Activated T-helper 1 cell treated with anti-CD3 and anti-CD28 coated beads, Interleukin-2, amount 50 U/mL, for 16 hours (primary cell): ENCODE results near the gene ALG14.
"Not testable (repeated sequence)": the region's sequence is repeated elsewhere in the genome, so short reads cannot be mapped to it uniquely, and the experiment has no call there.

Experiments used
- DNase-seq, 2 donors: peaks; one replicate each; pipeline ENCODE4 v3.0.0-alpha.2; 2020; ENCODE audit warnings: low read depth in 1 of 2, low spot score in 1 of 2

The ALG14 gene, protein sequence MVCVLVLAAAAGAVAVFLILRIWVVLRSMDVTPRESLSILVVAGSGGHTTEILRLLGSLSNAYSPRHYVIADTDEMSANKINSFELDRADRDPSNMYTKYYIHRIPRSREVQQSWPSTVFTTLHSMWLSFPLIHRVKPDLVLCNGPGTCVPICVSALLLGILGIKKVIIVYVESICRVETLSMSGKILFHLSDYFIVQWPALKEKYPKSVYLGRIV

DNA sequence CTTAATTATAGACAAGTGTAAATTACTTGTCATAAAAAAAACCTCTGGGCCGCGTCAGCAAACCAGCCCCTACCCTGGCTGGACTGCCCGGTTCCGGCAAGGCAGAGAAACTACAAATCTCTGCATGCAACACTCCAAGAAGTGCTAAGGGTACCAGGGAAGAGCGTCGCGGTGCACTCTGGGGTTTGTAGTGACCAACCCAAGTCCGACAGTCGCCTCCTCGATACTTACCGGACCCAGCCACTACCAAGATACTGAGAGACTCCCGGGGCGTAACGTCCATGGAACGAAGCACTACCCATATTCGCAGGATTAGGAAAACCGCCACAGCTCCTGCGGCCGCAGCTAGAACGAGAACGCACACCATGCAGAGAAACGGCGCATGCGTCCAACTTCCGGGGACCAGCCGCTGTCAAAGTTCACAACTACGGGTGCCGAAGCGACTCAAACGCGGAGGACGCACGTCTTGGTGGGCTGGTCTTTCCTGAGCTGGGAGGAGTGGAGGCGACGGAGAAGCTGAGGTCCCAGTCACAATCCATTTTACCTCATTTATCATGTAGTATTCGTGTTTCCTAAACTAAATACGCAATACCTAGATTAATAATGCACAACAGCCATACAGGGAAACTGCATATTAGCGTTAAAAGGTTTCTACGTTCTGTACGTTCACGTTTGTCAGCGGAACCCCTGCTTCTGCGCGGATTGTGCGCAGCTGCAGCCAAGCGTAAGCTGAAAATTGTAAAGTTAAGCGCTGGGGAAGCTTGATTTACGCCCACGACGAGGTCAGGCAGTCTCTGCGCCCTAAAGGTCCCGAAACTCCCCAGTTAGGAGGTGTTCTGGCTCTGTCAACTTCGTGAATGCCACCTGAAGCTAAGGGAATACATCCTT lies at the start of gene ALG14:
ALG14 (minus strand) TSS at position 420 of the 888 bp plus-strand sequence; CDS start at position 367, 53 bp downstream.
- DNase-seq = peak; percentile 81 to 86

DNA sequence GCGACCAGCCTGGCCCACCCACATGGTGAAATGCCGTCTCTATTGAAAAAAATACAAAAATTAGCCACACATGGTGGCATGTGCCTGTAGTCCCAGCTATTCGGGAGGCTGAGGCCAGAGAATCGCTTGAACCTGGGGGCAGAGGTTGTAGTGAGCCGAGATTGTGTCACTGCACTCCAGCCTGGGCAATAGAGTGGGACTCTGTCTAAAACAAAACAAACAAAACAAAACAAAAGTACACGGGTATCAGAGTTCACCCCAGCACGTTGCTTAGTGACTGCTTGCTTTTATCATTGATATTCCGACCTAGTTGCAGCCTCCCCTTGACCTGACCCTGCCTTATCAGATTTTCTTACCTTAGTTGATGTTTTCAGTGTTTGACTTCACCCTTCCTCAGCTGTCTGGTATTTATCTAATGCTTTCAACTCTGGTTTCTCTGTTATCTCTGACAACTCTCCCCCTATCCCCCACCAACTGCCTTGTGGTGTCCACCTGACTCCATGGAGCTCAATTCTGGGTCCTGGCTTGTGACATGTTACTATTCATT lies 49.5 kb upstream of the ALG14 start:
- DNase-seq = no peak

GRCh38 chr1:95119273-95119672 lies 46.5 kb upstream of the ALG14 start:
- no peak for DNase-seq

- DNase-seq = no peak
Measured at GRCh38 chr1:95118710-95119109, 46.0 kb upstream of the ALG14 start.

DNA sequence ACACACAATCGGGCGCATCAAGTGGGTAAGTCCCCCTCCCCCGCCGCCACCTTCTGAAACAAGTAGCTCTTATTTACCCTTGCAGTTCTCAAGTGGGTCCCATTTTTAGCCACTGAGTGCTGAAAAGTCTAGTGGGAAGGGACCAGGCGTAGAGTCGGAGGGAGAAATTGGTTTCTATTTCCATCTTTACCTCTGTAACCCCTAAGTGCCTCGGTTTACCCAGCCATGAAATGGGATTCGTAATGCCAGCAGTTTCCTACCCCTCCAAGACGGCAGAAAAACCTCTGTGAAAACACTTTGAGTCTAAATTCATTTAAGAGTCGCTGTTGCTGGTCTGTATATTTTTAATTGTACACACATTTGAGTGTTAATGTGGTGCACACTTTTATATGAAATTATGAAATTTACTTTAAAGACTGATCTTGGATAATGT lies 45.3 kb upstream of the ALG14 start:
- no peak for DNase-seq

DNA sequence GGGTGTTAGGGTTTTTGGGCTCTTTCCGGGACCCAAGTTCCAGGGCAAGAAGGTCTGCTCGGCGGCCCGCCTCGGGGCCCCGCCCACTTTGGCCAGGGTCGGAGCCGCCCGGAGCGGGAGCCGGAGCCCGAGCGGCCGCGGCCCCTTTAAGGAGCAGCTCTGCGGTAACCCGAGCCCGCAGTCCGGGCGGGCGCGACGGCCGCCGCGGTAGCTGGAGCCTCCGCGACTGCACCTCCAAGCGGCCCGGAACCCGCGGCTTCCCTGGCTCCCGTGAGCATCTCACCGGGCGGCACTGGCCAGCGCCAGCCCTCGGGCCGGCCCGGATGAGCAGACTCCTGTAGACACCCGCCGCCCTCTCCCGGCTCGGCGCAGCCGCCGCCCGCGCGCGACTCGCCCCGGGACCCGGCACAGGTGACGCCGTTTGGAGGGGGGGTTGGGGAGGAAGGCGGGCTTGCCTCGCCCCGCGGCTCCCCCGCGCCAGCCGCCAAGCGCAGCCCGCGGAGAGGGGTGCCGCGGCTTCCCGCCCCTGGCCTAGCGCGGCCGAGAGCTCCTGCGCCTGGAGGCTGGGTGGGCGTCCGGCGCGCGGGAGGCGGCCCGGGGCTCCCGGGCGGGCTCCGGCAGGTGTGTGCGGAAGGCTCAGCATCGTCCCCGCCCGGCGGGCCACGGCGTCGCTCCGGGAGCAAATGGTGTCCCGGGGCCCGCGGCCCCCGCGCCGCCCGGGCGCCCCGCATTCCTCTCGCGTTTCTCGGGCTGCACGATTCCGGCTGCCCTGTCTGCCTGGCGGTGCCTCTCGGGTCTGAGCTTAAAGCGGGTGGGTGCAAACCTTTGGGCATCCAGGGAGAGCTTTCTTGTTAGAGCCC lies 44.7 kb upstream of the ALG14 start, which contains the start of gene TLCD4:
TLCD4 (plus strand) TSS at position 149 of the 860 bp plus-strand sequence. CDS start 26,547 bp downstream, outside the sequence.
- DNase-seq = peak; percentile 7 to 15

DNA sequence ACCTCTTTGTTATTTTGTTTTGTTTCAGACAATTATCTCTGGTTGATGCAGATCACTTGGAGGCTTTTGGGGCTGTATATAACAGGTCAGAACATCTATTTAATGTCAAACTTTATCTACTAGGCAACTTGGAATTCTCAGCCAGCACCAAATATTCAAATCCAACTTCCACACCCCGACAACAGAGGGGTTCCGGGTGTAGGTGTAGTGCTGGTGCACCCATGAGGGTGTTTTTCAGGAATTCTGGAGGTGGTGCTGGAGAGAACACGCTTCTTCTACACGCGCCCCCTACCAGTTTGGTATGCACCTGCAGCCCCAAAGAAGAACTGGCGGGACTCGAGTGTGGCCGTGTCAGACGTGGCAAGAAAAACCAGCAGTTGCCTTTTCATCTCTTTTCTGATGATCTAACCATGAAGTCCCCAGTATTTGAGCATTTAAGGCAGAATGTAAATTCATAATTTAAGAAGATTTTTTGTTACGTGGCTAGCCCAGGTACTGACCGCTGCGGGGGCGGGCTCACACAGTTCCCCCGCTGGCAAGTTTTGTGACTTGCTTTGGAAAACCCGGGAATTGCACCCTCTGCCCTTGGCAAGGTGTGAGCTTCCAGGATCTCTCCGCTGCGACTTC lies 43.9 kb upstream of the ALG14 start:
- DNase-seq = peak in 1 of 2 donors; percentile 16

DNA sequence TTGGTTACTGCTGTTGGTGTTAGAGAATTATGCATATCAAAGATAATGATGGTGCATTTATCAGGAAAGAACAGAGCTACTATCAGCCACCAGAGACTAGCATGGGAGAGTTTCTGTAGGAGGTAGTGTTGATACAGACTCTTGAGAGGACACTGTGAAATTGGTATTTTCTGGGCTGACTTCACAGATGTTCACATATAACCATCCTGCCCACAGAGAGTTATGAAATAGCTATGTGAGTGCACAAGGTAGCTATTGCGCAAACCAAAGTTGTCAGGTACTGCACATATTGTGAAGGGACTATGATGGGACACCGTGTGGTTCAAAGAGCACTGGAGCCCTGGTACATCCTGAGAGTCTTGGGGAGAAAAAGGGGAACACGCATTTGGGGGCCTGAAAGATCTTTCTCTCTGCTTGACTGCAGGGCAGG lies 43.0 kb upstream of the ALG14 start:
- DNase-seq = no peak

DNA sequence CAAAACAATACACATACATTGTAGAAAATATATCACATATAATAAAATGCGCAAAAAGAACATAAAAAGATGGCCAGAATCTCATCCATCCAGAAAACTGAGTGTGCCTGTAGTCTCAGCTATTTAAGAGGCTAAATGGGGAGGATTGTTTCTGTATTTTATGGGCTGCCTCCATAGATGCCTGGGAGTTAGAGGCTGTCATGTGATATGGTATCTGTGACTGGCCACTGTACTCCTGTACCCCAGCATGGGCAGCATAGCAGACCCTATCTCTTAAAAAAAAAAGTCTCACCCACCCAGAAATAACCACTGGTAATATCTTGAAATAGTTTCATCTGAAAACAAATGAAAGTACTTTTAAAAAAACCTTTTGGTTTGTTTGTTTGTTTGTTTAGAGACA lies 40.9 kb upstream of the ALG14 start:
- no peak for DNase-seq

GRCh38 chr1:95111014-95111413 lies 38.3 kb upstream of the ALG14 start:
- no peak for DNase-seq

DNA sequence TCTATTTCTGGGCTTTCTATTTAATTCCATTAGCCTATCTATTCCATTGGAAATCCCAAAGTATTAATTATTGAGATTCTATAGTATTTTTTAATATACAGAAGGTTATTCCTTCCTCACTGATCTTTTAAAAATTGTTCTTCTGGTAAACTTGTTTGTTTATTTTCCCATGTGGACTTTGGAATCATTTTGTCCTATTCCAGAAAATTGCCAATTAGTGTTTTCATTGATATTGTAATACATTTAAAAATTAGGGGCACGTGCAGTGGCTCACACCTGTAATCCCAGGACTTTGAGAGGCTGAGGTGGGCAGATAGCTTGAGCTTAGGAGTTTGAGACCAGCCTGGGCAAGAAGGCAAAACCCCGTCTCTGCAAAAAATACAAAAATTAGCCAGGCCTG lies 36.0 kb upstream of the ALG14 start:
- no peak for DNase-seq

GRCh38 chr1:95098196-95098595 lies 25.4 kb upstream of the ALG14 start:
- DNase-seq = no peak

DNA sequence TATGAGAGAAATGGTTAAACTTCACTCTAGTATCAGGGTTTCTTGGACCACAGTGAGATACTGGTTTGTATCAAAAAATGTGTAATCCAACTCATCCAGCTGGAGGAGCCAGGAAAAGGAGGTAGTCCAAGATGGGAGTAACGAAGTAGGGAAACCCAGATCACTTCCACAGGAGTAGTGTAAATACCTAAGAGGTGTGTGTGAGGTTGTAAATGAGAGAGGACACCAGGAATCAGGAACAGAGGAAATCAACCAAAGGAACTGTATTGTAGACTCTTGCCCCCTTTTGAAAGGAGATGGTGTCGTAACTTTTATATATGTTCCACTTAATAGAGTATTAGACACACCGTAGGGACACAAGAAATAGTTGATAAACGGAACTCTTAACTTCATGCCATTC lies 24.7 kb upstream of the ALG14 start:
- no peak for DNase-seq

- DNase-seq = no peak
Measured at GRCh38 chr1:95096218-95096841, 23.6 kb upstream of the ALG14 start.

DNA sequence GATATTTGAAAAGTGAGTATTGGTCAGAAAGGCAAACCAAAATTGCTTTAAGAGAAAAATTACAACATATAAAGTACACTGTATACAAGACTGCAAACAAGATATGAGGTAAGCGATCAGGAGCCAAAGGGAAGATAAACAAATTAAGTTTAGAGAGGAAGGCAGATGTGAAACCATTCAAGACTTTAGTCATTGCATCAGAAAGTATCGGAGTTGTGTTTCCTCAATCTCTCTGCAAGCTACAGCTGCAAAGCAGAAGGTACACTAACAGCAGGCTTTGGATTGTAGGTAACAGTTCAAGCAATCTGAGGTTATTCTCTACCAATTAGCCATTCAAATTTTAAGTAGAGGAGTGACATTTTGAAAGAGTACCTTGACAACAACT lies 23.1 kb upstream of the ALG14 start:
- no peak for DNase-seq

GRCh38 chr1:95094923-95095322 lies 22.2 kb upstream of the ALG14 start:
- DNase-seq = no peak

DNA sequence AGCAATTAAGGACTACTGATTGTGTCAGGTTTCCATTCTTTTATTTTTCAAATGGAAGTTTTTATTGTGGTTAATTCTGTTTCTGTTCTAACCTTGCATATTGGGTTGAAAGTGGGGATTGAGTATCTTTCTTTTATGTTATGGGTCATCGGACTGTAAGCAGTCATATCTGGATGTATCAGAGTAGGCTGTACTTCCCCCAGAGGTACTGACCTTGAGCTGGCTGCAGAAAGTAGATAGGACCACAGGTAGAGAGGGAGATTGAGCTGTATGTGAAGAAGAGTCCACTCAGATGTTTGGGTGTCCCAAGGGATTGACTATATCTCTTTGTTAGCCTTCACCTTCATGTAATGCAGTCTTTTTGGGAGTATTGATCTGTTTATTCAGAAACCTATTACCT lies 20.5 kb upstream of the ALG14 start:
- no peak for DNase-seq

DNA sequence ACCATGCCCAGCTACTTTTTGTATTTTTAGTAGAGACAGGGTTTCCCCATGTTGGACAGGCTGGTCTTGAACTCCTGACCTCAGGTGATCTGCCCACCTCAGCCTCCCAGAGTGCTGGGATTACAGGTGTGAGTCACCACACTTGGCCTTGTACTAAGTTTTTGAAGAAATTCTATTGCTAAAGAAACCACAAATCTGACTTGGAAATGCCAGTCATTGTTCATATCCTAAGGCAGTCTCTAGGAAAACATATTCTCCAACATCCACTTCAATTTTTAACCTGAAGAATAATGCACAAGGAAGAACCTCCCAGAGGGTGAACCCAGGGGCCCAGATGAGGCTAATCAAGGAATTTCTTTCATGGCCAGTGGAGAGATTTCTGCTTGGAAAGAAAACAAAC lies 20.1 kb upstream of the ALG14 start:
- DNase-seq = not testable (repeated sequence)

- not testable (repeated sequence) for DNase-seq
Measured at GRCh38 chr1:95091290-95091689, 18.5 kb upstream of the ALG14 start.

DNA sequence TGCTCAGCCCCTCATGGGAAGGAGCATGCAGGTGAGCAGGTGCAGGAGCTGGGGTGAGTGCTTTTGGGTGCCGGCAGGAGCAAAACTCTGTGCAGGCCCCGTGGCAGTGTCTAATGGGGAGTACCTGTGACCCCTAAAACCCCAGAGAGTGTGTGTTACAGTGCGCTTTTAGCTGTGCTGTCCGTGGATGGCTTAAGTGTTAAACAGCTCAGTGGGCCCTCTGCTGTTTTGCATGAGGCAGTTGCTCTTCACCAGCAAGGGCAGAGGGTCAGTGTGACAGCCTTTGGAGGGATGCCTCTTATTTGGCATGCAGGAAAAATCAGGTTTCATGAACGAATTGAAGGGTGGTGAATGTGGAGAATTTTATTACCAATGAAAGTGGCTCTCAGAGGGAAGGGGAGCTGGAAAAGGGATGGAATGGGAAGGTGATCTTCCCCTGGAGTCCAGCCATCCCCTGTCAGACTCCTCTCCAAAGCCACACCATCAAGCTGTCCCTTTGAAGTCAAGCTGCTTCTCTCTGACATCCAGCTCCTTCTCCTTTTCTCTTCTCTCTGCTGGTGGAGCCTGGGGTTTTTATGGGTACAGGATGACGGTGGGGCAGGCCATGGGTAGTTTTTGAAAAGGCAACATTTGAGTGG lies 17.0 kb upstream of the ALG14 start:
- DNase-seq = no peak
